ENCODE data around the gene EVC.

Gene EVC

GRCh38 chr4:5755161-5755560, 44.2 kb downstream of the EVC start:
- no peak for DNase-seq (ENCODE audit: low read depth)

- DNase-seq (ENCODE audit: low read depth) = no peak
These were observed 44.7 kb downstream of the EVC start for GRCh38 chr4:5755679-5756078.

- DNase-seq (ENCODE audit: low read depth) = no peak
These were observed 45.3 kb downstream of the EVC start for GRCh38 chr4:5756271-5756670.

- no peak for DNase-seq (ENCODE audit: low read depth)
These were observed 46.1 kb downstream of the EVC start for GRCh38 chr4:5757091-5757490.

- no peak for DNase-seq (ENCODE audit: low read depth)
These were observed 46.5 kb downstream of the EVC start for GRCh38 chr4:5757536-5757935.

GRCh38 chr4:5757954-5758353, 47.0 kb downstream of the EVC start:
- DNase-seq (ENCODE audit: low read depth) = no peak

- DNase-seq (ENCODE audit: low read depth) = no peak
These were observed 47.7 kb downstream of the EVC start for GRCh38 chr4:5758741-5759140.

- no peak for DNase-seq (ENCODE audit: low read depth)
These were observed 48.5 kb downstream of the EVC start for GRCh38 chr4:5759236-5760075.

GRCh38 chr4:5760246-5760645, 49.2 kb downstream of the EVC start:
- no peak for DNase-seq (ENCODE audit: low read depth)

GRCh38 chr4:5760936-5761480, 50.0 kb downstream of the EVC start:
- no peak for DNase-seq (ENCODE audit: low read depth)

- no peak for DNase-seq (ENCODE audit: low read depth)
These were observed 59.0 kb downstream of the EVC start for GRCh38 chr4:5770051-5770450.

- no peak for DNase-seq (ENCODE audit: low read depth)
These were observed 61.7 kb downstream of the EVC start for GRCh38 chr4:5772528-5773270.

GRCh38 chr4:5773271-5773555, 62.2 kb downstream of the EVC start:
- no peak for DNase-seq (ENCODE audit: low read depth)

- DNase-seq (ENCODE audit: low read depth) = no peak
These were observed 63.5 kb downstream of the EVC start for GRCh38 chr4:5774416-5775036.

GRCh38 chr4:5776510-5776909, 65.5 kb downstream of the EVC start:
- DNase-seq (ENCODE audit: low read depth) = no peak

- no peak for DNase-seq (ENCODE audit: low read depth)
These were observed 70.0 kb downstream of the EVC start for GRCh38 chr4:5780831-5781480.

GRCh38 chr4:5781691-5782090, 70.7 kb downstream of the EVC start:
- no peak for DNase-seq (ENCODE audit: low read depth)

GRCh38 chr4:5782829-5783476, 72.0 kb downstream of the EVC start:
- no peak for DNase-seq (ENCODE audit: low read depth)

- no peak for DNase-seq (ENCODE audit: low read depth)
These were observed 72.5 kb downstream of the EVC start for GRCh38 chr4:5783486-5783885.

GRCh38 chr4:5784021-5784420, 73.0 kb downstream of the EVC start:
- no peak for DNase-seq (ENCODE audit: low read depth)

GRCh38 chr4:5784960-5785611, 74.1 kb downstream of the EVC start:
- DNase-seq (ENCODE audit: low read depth) = no peak

All from T follicular helper cell (primary cell).